ENCODE measurements around the gene GAK.
"Not testable (repeated sequence)": the region's sequence is repeated elsewhere in the genome, so short reads cannot be mapped to it uniquely, and the experiment has no call there.

The GAK gene

DNA sequence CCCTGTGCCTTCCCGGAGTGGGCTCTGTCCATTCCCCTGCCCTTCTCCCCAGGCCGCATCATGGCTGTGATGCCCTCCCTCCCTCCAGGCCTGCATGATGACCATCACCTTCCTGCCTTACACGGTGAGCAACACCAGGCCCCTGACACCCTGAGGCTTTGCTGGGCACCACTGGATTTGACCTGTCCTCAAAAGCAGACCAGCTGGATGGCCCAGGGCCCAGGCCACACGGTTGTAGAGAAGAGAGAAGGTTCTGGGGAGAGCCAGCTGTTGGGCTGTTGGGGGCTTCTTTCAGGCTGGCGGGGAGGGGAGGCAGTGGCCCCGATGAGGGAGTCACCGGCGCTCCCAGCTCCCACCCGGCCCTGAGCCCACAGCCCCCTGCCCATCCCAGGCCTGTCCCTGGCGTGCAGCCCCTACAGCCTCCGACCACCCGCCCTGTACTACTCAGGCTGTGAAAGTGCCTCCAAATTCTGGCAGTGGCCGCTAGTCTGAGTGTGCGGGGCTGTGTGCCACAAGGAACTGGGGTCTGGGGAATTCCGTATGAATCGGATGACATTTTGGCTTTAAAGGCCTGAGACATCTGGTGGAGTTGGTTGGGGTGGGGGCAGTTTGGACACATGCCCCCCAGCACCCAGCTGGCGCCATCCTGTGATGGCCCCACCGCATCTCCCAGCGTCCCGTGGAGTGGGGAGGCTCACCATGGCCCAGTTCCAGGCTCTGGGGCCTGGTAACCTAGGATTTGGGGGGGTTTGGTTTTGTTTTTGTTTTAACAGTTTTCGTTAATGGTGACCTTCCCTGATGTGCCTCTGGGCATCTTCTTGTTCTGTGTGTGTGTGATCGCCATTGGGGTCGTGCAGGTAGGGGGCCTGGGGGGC, 19.7 kb upstream of the GAK start:
- no peak for DNase-seq

DNA sequence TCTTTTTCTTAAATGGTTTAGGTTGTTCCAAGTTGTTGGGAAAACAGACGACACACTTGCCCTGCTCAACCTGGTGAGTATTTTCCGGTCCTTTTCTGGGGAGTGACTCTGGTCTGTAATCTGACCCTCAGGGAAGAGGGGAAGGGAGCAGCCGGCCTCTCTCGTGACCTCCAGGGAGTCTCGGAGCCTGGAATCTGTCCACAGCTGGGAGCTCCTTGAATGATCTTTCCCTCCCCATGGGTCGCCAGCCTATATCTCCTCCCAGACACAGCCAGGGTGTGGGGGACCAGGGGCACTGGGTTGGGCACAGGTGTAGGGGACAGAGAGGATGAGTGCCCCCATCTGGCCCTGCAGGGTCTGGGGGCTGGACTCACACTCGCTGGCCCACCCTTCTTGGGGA, 19.1 kb upstream of the GAK start:
- DNase-seq, result no peak

DNA sequence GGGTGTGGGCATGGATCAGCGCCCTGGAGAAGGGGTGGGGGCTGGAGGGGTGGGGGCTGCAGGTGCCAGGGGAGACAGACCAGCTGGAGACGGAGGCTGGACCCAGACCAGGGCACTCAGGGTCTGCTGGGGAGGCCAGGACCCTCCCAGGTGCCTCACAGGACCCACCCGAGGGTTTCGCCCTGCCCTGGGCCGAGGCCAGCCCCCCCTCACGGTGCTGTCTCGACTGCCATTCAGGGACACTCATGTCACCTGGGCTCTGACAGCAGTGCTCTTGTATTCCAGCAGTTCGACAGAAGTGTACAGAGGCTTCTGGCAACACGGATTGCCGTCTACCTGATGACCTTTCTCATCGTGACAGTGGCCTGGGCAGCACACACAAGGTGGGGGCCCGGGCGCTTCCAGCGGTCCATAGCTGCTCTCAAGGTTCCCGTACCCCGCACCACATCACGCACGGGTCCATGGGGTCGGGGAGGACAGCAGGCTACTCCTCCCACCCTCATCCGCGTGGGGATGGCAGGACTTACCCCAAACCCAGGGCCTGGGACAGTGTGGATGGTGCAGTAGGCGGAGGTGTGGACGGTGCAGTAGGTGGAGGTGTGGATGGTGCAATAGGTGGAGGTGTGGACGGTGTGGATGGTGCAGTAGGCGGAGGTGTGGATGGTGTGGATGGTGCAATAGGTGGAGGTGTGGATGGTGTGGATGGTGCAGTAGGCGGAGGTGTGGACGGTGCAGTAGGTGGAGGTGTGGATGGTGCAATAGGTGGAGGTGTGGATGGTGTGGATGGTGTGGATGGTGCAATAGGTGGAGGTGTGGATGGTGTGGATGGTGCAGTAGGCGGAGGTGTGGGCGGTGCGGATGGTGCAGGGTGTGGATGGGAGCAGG, 18.3 kb upstream of the GAK start:
- no peak for DNase-seq

DNA sequence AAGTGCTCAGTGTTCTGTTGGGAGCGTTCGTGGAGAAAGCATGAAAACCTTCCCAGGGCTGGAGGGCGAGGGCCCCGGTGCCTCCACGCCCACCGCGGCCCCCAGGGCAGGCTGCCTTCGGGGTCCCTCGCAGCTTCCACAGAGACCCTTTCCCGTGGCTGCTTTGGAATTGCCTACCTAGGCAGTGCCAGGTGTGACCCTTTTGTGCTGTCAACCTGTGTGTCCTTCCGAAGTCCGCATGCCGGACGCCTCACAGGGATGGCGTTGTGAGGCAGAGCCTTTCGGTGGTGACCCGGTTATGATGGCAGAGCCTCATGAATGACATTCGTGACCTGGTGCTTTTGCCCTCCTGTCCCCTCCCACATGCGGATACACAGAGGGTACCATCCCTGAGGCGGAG, 17.5 kb upstream of the GAK start:
- DNase-seq, result no peak

DNA sequence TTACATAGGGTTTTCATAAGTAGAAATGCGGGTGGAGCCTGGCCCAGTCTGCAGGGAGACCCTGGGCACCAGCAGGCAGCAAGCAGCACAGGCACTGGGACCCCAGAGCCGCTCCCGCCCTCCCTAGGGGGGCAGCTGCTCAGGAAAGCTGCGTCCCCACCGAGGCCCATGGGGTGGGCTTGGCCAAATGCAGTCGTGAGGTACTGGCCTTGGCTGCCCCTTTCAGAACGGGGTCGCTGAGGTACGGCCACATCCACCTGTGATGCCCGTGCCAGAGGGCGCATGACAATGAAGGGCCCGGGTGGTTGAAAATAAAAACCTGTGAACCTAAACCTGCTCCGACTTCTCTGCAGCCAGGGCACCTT, 16.8 kb upstream of the GAK start:
- no peak for DNase-seq

DNA sequence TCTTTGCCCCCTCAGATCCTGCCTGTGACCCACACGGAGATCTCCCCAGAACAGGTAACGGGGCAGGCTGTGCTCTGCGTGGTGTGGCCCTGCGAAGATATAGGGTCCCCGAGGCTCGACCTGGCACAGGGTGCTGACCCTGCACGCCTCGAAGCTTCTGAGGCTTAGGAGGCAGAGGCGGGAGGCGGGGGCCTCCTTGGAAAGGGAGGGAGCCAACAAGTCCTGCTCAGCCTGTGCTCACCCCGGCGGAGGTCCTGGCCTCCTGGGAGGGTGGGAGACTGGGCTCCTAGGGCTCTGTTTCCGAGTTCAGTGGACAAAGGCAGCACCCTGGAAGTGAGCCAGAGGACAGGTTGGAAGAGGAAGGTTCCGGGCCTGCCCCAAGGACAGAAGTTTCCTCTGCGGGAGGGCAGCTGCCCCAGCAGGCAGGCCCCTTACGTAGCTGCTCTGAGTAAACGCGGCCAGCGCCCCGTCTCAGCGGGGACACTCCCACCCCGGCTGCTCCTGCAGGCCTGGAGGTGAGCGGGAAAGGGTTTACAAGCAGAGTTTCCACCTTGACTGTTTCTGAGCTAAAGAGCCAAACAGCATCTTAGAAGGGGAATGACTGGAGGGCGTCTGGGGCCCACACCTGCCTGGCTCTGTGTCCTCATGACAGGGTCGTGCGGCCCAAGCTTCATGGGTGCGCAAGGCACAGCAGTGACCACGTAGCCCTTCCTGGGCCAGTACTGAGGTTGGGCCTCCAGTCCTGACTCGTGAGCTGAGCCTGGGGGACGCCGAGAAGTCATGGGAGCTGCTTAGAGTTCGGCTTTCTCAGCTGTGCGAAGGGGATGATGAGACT, 16.2 kb upstream of the GAK start:
- no peak for DNase-seq

DNA sequence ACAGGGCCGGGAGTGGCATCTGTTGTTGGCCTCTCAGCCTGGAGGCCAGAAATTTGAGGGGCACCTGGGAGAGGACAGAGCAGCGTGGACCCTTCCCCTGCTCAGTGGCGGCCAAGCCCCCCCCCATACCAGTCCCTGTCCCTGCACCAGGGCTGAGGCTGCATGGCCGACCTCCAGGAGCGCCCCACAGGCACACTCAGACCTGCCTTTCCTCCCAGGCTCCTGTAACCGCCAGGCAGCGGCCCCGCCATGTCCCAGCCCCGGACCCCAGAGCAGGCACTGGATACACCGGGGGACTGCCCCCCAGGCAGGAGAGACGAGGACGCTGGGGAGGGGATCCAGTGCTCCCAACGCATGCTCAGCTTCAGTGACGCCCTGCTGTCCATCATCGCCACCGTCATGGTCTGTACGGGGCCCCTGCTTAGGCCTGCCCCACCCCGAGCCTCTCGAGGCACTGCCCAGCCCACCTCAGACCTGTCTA, 15.4 kb upstream of the GAK start:
- no peak for DNase-seq

DNA sequence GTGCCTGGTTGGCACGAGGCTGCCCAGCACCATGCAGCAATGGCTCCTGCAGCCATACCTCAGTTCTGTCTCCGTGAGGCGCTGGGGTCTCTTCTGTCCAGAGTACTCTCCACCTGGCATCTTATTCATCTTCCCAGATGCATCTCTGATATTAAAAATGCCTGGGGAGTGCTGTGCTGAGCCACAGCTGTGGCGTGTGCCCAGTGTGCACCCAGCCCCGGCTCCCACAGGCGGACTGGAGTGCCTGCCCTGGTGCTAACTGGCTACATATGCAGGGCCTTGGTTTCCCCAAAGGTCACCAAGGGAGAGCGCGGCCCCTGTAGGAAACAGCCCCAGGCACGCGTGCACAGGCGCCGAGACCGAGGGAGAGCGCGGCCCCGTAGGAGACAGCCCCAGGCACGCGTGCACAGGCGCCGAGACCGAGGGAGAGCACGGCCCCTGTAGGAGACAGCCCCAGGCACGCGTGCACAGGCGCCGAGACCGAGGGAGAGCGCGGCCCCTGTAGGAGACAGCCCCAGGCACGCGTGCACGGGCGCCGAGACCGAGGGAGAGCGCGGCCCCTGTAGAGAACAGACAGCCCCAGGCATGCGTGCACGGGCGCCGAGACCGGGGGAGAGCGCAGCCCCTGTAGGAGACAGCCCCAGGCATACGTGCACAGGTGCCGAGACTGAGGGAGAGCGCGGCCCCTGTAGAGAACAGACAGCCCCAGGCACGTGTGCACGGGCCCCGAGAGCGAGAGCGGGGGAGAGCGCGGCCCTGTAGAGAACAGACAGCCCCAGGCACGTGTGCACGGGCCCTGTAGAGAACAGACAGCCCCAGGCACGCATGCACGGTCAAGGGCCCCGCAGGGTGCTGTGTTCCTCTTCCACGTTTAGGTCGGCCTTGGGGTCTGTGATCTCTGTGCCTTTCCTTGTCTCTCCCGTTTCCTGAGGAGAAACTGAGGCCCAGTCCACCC, 14.7 kb upstream of the GAK start:
- no peak for DNase-seq

DNA sequence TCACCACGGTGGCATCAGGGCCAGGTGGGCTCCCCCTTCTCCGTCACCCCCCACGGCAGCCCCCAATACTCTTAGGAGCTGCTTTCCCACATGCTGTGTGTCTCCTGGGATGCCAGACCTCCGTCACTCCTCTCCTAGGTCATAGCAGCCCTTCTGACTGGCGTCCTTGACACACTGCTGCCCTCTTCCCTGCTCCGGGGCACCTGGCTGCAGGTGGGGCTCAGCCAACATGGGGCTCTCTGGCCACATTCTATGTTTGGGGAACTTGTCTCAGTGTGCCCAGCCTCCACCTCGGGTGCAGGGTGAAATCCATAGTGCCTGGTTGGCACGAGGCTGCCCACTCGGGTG, 14.0 kb upstream of the GAK start:
- no peak for DNase-seq

DNA sequence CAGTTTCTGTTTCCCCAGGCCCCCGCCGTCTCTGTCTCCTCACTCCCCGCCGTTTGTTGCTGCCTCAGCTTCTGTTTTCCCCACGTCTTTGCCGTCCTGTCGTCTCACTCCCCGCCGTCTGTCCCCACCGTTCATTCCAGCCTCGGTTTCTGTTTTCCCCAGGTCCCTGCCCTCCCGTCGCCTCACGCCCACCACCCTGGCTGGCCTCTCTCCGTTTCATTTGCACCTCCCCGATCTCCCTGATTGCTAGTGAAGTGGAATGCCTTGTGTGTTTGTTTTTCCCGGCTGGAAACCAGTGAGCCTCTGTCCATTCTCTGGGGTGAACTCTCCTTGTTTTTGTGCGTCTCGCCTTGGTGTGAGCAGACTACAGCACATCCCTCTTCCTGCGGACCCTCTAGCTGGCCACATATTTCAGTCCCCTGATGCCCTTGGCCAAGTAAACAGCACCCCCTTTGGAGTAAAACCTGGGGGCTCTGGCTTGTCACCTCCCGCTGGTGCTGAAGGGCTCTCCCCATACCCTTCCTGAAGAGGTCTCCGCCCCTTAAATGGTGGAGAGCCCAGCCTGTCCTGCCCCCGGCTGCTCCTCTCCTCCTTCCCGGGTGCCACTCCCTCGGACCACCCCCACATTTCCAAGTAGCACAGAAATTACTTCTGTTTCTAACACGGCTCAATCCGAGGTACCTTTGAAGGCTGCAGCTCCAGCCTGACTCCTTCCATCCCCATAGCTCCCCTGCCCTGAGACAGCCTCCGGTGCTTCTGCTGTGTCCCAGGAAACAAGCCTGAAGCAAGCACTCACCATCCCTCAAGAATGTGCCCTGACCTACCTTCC, 13.4 kb upstream of the GAK start:
- no peak for DNase-seq

DNA sequence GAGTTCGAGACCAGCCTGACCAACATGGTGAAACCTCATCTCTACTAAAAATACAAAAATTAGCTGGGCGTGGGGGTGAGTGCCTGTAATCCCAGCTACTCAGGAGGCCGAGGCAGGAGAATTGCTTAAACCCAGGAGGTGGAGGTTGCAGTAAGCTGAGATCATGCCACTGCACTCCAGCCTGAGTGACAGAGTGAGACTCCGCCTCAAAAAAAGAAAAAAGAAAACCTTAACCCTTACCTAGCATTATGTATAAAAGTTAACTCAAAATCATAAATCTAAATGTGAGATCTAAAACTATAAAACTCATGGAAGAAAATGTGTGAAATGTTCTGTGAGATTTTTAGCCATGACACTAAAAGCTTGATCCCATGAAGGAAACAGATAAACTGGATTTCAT, 7.4 kb upstream of the GAK start:
- not testable (repeated sequence) for DNase-seq

DNA sequence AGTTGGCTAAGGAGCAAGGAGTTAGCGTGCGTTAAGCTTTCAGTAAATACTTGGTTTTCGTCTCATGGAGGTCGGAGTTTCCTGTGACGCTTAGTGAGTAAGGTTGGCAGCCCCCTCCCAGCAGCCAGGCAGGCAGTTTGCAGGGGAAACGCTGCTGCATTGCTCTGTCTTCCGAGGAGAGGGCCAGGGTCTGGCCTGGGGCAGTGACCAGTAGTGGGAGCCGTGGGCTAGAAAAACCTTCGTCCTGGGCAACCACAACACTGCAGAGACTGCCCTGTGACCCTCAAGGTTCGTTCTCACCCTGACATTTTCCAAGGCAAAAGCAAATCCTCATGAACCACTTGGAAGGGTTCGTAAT, 576 bp upstream of the GAK start:
- DNase-seq, result no peak

DNA sequence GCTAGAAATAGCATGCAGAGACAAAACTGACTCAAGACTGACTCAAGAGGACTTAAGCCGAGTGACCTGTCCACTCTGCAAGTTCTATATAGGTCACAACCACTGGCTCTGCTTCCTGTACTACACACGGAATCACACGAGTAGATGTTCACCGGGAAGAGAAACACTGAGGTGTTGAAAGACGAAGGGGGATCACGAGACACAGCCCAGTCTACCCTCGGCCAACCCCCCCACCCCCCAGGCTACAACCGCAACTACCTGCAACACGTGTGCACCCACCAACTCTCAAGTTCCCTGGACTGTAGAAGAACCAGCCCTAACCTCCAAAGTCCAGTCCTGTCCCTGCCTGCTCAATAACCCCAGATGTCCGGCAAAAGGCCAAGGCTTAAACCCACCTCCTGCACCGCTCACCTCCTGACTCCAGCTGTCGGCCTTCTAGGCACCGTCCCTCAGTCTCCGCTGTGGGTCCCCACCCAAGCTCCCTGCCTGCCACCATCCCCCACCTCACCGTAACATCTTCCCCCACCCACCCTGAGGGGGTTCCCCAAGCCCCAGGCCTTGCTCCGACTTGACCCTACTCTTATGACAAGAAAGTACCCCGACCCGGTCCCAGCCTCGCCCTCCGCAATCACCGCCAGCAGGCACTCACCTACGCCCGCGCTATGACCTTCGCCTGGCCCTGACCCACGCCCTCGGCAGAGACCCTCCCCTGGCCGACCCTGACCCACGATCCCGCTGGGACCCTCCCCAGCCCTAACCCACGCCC, 739 bp downstream of the GAK start:
- peak; percentile 16 for DNase-seq

DNA sequence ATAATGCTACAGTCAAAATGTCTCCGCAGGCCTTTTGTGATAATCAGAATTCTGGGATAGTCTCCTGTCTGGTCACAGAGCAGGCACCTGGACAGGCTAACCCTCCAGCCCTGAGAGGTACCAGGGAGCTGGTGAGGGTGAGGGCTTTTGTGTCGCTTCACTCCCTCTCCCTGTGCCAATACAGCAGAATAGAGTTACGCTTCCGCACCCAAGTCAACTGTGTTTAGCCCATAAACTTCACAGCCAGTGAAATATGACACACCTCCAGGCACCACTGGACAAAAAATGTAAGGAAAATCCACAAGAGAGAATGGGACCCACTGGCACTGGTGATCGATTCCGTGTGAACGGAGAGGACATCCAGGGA, 1.3 kb downstream of the GAK start:
- no peak for DNase-seq

DNA sequence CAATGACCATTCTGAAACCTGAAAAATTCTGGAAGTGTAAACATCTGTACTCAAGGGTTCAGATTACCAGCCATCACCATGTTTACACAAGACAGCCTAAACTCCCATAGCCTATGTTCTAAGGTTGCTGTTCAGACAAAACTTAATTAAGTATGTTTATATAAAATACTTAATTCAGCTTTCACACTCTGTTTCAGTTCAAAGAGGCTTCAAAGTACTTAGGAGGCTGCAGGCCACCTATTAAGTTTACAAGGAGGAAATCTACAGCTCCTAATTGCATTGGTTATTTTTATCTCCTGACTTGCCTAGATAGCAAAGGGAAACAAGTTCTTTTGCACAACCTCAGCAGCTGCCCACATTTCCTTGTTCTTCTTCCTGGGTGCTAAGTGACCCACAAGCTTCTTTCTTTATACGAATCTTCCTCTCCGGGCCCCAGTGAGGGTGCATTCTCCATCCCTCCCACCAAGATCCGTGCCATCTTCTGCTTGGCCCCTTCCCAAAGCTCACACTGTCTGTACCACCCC, 2.0 kb downstream of the GAK start:
- no peak for DNase-seq

DNA sequence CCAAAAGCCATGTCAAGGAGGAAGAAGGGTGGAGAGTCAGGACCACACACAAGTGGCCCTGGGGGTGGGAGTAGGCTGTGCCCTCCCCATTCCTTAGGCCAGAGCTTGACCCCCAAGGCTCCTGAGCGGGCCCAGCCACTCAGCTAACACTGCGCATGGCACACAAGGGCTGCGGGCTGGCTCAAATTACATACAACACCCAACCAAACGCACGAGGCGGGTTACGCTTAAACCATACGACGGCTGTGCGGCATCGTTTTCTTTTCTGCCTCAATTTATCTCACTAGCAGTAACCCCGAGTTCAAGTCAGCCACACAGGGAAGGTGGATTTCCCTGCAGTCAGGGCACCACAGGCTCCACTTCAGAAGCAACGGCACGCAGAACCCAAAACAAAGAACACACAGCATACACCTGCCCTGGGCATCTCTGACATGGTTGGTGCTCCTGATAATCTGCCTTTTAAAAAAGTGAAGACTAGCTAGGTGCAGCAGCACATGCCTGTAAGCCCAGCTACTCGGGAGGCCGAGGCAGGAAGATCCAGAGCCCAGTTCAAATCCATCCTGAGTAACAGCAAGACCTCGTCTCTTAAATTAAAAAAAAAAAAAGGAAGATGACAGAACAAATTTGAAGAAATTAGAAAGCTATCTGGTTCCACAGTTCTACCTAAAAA, 2.9 kb downstream of the GAK start:
- no peak for DNase-seq

DNA sequence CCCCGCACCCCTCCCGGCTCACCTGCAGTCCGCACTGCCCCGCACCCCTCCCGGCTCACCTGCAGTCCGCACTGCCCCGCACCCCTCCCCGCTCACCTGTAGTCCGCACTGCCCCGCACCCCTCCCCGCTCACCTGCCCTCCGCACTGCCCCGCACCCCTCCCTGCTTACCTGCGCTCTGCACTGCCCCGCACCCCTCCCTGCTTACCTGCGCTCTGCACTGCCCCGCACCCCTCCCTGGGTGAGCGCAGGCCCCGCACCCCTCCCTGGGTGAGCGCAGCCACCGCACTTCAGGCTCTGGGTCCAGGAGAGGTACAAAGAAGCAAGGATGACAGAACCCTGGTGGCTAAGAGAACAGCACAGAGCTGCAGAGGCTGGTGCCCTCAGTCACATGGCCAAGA, 4.5 kb downstream of the GAK start:
- not testable (repeated sequence) for DNase-seq

DNA sequence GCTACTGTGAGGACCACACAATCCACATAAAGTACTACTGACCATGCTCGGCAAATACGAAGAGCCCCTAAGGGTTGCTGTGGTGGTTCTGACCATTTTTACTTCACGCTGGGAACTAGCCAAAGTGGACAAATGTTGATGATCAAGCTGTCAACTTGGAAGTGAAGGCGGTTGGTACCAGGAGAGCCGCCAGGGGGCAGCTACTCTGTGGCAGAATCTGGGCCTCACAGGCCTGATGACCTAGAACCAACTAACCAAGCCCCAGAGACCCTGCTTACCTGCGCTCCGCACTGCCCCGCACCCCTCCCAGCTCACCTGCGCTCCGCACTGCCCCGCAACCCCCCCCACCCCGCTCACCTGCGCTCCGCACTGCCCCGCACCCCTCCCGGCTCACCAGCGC, 5.6 kb downstream of the GAK start:
- peak; percentile 15 for DNase-seq

DNA sequence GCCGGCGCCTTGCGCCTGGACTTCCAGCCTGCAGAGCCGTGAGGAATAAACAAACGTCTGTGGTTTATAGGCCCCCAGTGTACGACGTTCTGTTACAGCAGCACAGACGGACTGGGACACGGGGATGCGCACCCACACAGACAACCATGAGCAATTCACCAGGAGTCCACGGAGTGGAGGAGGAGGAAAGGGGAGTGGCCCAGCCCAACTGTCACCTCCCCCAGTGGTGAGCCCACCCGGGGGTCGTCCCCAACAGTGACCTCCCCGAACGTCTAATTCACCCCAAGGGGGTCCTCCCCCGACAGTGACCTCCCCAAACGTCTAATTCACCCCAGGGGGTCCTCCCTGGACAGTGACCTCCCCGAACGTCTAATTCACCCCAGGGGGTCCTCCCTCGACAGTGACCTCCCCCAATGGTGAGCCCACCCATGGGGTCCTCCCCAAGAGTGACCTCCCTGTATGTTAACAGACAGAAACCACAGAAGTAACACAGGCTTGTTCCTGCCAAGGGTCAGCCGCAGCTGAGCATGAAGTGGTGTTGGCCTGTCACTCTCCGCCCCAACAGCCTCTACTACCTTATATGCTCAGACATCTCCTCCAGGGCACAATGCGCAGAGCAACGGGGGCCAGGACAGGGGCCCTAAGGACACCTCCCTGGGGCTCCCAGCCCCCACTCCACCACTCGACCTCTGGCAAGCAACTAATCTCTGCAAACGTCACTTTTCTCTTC, 6.2 kb downstream of the GAK start:
- no peak for DNase-seq
